ENCODE data around the gene SLC1A2. TPM values are rescaled to one million over a fixed set of nuclear protein-coding genes. Genes with fewer than 3 reads are reported as not detected.
A peak's percentile ranks its signal among the peaks of the same experiment; 100 is the strongest.

SLC1A2 gene
- total and polyA plus RNA-seq, 2 donors (not counting 1 experiment from before 2014, with no cell fraction given), result 1.2 to 7.6 TPM

DNA sequence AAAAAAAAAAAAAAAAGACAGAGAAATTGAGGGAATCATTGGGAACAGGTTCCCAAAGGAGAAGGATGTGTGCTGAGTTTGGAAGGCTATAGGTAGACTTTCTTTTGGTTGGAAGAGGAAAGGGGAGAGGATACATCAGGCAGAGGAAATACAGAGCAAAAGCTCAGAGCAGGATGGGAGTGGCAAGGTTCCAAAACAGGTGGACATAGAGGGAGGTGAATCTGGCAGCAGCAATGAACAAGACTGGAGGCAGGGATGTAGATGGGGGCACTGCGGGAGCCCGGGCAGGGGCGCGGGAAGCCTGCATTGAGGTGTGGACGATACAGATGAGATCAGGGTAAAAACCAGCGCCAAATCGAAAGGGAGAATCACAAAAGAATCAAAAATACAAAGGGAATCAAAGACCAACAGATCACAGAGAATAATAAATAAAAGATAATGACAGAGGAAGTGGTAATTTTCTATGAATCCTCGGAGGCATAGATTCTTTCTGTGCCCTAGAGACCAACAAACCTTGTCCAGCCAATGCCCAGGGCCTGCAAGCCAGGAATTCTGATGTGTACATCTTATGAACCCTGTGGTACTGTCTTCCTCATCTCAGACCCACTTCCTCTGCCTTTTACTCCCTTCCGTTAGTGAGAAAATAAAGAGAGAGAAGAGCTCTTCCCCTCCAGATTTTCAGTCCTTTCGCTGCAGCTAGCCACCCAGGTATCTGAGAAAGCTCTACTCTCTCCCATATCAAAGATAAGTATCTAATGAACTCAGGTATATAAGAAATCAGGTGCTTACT lies 70.3 kb downstream of the SLC1A2 start:
- Histone ChIP-seq H2AFZ (ENCODE audit: low read length) (no peak overlapping the region), H3K27me3 (ENCODE audit: control insufficient read depth, insufficient read depth, low read length) (no peaks in the 10 kb centered on the region), H4K20me1 (ENCODE audit: control insufficient read depth, extremely low read depth, insufficient read depth, low read length) (no peaks in the 10 kb centered on the region), H3K79me2 (ENCODE audit: control insufficient read depth, insufficient read depth, low read length) (no peaks in the 10 kb centered on the region), H3K9ac (ENCODE audit: insufficient read depth, low read length) (no peak overlapping the region), H3K4me1 (ENCODE audit: control insufficient read depth, extremely low read depth, insufficient read depth, low read length) (no peaks in the 10 kb centered on the region), H3K4me2 (ENCODE audit: extremely low read depth, insufficient read depth, low read length) (no peak overlapping the region), H3K27ac (ENCODE audit: insufficient read depth, low read length) (no peak overlapping the region), H3K9me3 (ENCODE audit: control insufficient read depth, insufficient read depth, low read depth, low read length) (no peaks in the 10 kb centered on the region), H3K36me3 (ENCODE audit: control insufficient read depth, insufficient read depth, low read length) (no peaks in the 10 kb centered on the region), H3K4me3 (replicated peaks in 1 of 4; ENCODE audit: control extremely low read depth in 1 of 4, insufficient read depth in 1 of 4, low read depth in 3 of 4, low read length in 4 of 4) (no peak overlapping the region)
- no peak for DNase-seq (ENCODE audit: low read depth in 2 of 2)
- TF ChIP-seq EZH2 (IDR thresholded peaks at IDR 0.05; ENCODE audit: low read length, missing control alignments), result no peak
- TF ChIP-seq, protein P1, sequence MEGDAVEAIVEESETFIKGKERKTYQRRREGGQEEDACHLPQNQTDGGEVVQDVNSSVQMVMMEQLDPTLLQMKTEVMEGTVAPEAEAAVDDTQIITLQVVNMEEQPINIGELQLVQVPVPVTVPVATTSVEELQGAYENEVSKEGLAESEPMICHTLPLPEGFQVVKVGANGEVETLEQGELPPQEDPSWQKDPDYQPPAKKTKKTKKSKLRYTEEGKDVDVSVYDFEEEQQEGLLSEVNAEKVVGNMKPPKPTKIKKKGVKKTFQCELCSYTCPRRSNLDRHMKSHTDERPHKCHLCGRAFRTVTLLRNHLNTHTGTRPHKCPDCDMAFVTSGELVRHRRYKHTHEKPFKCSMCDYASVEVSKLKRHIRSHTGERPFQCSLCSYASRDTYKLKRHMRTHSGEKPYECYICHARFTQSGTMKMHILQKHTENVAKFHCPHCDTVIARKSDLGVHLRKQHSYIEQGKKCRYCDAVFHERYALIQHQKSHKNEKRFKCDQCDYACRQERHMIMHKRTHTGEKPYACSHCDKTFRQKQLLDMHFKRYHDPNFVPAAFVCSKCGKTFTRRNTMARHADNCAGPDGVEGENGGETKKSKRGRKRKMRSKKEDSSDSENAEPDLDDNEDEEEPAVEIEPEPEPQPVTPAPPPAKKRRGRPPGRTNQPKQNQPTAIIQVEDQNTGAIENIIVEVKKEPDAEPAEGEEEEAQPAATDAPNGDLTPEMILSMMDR (conservative IDR thresholded peaks at IDR 0.05 in 1 of 2, IDR thresholded peaks at IDR 0.05 in 1 of 2; ENCODE audit: low read depth in 1 of 2, low read length in 2 of 2), result no peak

DNA sequence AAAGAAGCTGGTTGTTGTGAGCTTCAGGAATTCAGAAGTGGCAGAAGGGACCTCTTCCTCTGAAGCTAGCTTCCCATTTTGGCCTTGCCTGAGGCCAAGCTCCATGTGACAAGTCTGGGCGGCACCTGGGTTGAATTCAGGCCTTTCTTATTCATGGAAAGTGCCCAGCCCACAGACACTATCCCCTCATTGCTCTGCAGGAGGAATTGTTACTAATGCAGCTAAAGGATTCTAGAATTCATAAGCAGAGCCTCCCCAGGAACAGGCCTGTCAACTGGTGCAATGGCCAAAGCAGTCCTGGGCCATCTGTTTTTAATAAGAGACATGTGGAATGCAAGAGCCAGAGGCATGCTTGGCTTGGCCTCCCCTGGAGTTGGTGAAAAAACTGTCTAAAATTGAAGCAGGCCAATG lies 71.4 kb downstream of the SLC1A2 start:
- Histone ChIP-seq H3K36me3 (ENCODE audit: control insufficient read depth, insufficient read depth, low read length) (no peaks in the 10 kb centered on the region), H3K79me2 (ENCODE audit: control insufficient read depth, insufficient read depth, low read length) (no peaks in the 10 kb centered on the region), H3K4me2 (ENCODE audit: extremely low read depth, insufficient read depth, low read length) (no peak overlapping the region), H3K9ac (ENCODE audit: insufficient read depth, low read length) (no peak overlapping the region), H4K20me1 (ENCODE audit: control insufficient read depth, extremely low read depth, insufficient read depth, low read length) (no peaks in the 10 kb centered on the region), H3K4me1 (ENCODE audit: control insufficient read depth, extremely low read depth, insufficient read depth, low read length) (no peaks in the 10 kb centered on the region), H3K27me3 (ENCODE audit: control insufficient read depth, insufficient read depth, low read length) (no peaks in the 10 kb centered on the region), H3K9me3 (ENCODE audit: control insufficient read depth, insufficient read depth, low read depth, low read length) (no peaks in the 10 kb centered on the region), H3K4me3 (replicated peaks in 1 of 4; ENCODE audit: control extremely low read depth in 1 of 4, insufficient read depth in 1 of 4, low read depth in 3 of 4, low read length in 4 of 4) (no peak overlapping the region), H2AFZ (ENCODE audit: low read length) (no peak overlapping the region), H3K27ac (ENCODE audit: insufficient read depth, low read length) (no peak overlapping the region)
- peak; percentile 45 to 59 for DNase-seq (ENCODE audit: low read depth in 2 of 2)
- TF ChIP-seq, protein P1 (conservative IDR thresholded peaks at IDR 0.05 in 1 of 2, IDR thresholded peaks at IDR 0.05 in 1 of 2; ENCODE audit: low read depth in 1 of 2, low read length in 2 of 2), result no peak
- no peak for TF ChIP-seq EZH2 (IDR thresholded peaks at IDR 0.05; ENCODE audit: low read length, missing control alignments)

DNA sequence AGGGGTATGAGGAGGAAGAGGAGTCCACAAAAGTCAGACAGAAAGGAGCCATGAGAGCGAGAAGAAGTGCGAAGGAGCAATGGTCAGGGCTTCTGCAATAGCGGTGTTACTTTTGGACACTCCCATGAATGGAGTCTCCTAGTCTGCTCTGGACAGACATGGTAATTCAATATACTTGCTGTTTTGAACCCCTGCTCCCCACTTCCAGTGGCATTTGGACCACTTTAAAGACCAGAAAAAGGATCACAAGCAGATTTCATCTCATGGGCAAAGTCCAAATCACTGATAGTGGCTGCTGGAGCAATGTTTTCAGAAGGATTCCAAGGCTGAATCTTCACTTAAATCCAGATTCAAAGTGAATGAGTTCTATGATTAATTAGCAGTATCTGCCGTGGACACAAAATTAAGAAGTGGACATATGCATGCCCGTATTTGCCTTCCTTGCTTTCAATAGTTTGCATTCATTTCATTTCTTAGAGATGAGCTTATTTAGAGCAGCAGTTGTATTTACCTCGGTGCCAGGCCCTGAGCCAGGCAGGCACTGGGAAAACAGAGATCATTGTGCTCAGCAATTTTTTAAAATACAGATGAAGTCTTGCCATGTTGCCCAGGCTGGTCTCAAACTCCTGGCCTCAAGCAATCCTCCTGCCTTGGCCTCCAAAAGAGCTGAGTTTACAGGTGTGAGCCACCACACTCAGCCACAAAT lies 72.0 kb downstream of the SLC1A2 start:
- no peaks in the 10 kb centered on the region for H3K4me1 ChIP-seq (ENCODE audit: control insufficient read depth, extremely low read depth, insufficient read depth, low read length)

More for the DNA sequence above, 72.0 kb downstream of the SLC1A2 start:
- no peak for DNase-seq (ENCODE audit: low read depth in 2 of 2)
- Histone ChIP-seq H2AFZ (ENCODE audit: low read length) (no peak overlapping the region), H3K4me2 (ENCODE audit: extremely low read depth, insufficient read depth, low read length) (no peak overlapping the region), H3K79me2 (ENCODE audit: control insufficient read depth, insufficient read depth, low read length) (no peaks in the 10 kb centered on the region), H3K36me3 (ENCODE audit: control insufficient read depth, insufficient read depth, low read length) (no peaks in the 10 kb centered on the region), H4K20me1 (ENCODE audit: control insufficient read depth, extremely low read depth, insufficient read depth, low read length) (no peaks in the 10 kb centered on the region), H3K4me3 (replicated peaks in 1 of 4; ENCODE audit: control extremely low read depth in 1 of 4, insufficient read depth in 1 of 4, low read depth in 3 of 4, low read length in 4 of 4) (no peak overlapping the region), H3K27ac (ENCODE audit: insufficient read depth, low read length) (no peak overlapping the region), H3K9ac (ENCODE audit: insufficient read depth, low read length) (no peak overlapping the region), H3K27me3 (ENCODE audit: control insufficient read depth, insufficient read depth, low read length) (no peaks in the 10 kb centered on the region), H3K9me3 (ENCODE audit: control insufficient read depth, insufficient read depth, low read depth, low read length) (no peaks in the 10 kb centered on the region)
- TF ChIP-seq, protein P1 (conservative IDR thresholded peaks at IDR 0.05 in 1 of 2, IDR thresholded peaks at IDR 0.05 in 1 of 2; ENCODE audit: low read depth in 1 of 2, low read length in 2 of 2), result no peak
- no peak for TF ChIP-seq EZH2 (IDR thresholded peaks at IDR 0.05; ENCODE audit: low read length, missing control alignments)
